Smooth muscle cell of the umbilical artery (primary cell): ENCODE results near the gene CEP135. TPM values are rescaled to one million over a fixed set of nuclear protein-coding genes. Genes with fewer than 3 reads are reported as not detected.

Source experiments
- total RNA-seq: library from RNA; depleted of rRNA; stranded (reverse); fragments of >200 nt; gene quantifications from 2 replicates; pipeline ENCODE4 v1.2.3, GENCODE V29; 2014

The CEP135 gene
- 8.3 and 11.2 TPM in 2 replicates for total RNA-seq

GRCh38 chr4:55948726-55949481, at the start of gene CEP135:
CEP135 (plus strand) TSS chr4:55948945; CDS start chr4:55952131, 3,186 bp downstream.

Other genes starting within 250 kb of the CEP135 start
- gene EXOC1L, start 129.2 kb upstream of the CEP135 start, total RNA-seq: not detected in 2 replicates
- gene EXOC1, start 95.3 kb upstream of the CEP135 start, total RNA-seq: 46.0 and 69.5 TPM in 2 replicates